ENCODE data around the gene SDHB. TPM values are rescaled to one million over a fixed set of nuclear protein-coding genes. Genes with fewer than 3 reads are reported as not detected.

SDHB gene
- total and polyA plus RNA-seq, 5 experiments from 2014 or later, result 56.1 to 149 (median 128) TPM

- ATAC-seq (no peak), DNase-seq (no peak)
- POLR2A ChIA-PET, result no interaction called here
- peaks cover 15 to 34% (median 21%) of the 10 kb centered on the region in 5 donors for H3K27me3 Mint-ChIP-seq
- peaks cover 8 to 13% (median 11%) of the 10 kb centered on the region in 4 donors for H3K4me1 Mint-ChIP-seq
- H3K27ac Mint-ChIP-seq, result no peak overlapping the region
- H3K9me3 Mint-ChIP-seq, result no peaks in the 10 kb centered on the region
- H3K4me3 Mint-ChIP-seq, result no peak overlapping the region
- peaks cover 0 to 37% (median 15%) of the 10 kb centered on the region in 3 donors for H3K36me3 Mint-ChIP-seq
These were observed 69.1 kb downstream of the SDHB start for GRCh38 chr1:16984717-16985116.

- Mint-ChIP-seq H3K27me3 (peaks cover 15 to 34% (median 21%) of the 10 kb centered on the region in 5 donors), H3K4me1 (peaks cover 10 to 13% (median 11%) of the 10 kb centered on the region in 4 donors), H3K9me3 (no peaks in the 10 kb centered on the region), H3K4me3 (no peak overlapping the region), H3K27ac (peak overlapping the region in 1 of 10 donors; percentile 44), H3K36me3 (peaks cover 0 to 28% (median 12%) of the 10 kb centered on the region in 3 donors)
- no peak for ATAC-seq
- DNase-seq, result no peak
- POLR2A ChIA-PET, result no interaction called here
These were observed 70.2 kb downstream of the SDHB start for GRCh38 chr1:16983649-16984048.

- H3K4me1 Mint-ChIP-seq, result peaks cover 10 to 13% (median 11%) of the 10 kb centered on the region in 4 donors
- POLR2A ChIA-PET, result interaction anchor here (0.7 kb wide), 1 partner anchor 1349 kb away, joined by 3 read pairs; no protein-coding TSS in a partner anchor
These were observed 70.9 kb downstream of the SDHB start for GRCh38 chr1:16982902-16983301.

GRCh38 chr1:16981269-16981849 is 72.5 kb downstream of the SDHB start:
- H3K27me3 Mint-ChIP-seq, result peaks cover 15 to 32% (median 21%) of the 10 kb centered on the region in 5 donors
- peak overlapping the region in 3 of 10 donors; percentile 28 to 87 (median 82) for H3K27ac Mint-ChIP-seq
- POLR2A ChIA-PET, result no interaction called here

More at GRCh38 chr1:16982902-16983301, 70.9 kb downstream of the SDHB start:
- Mint-ChIP-seq H3K36me3 (peaks cover 0 to 24% (median 9%) of the 10 kb centered on the region in 3 donors), H3K9me3 (no peaks in the 10 kb centered on the region), H3K27ac (no peak overlapping the region), H3K27me3 (peaks cover 15 to 33% (median 21%) of the 10 kb centered on the region in 5 donors), H3K4me3 (no peak overlapping the region)
- no peak for ATAC-seq
- no peak for DNase-seq

GRCh38 chr1:16980473-16981268 is 73.2 kb downstream of the SDHB start, which contains the start of gene MFAP2:
Gene MFAP2, minus strand, starts transcription at chr1:16980620. Its CDS starts 2,347 bp downstream, at chr1:16978273.
- Mint-ChIP-seq H3K36me3 (peaks cover 0 to 12% (median 4%) of the 10 kb centered on the region in 3 donors), H3K4me3 (peak within 1 kb of the TSS; percentile 64 to 93 (median 79)), H3K9me3 (no peaks in the 10 kb centered on the region), H3K27me3 (peaks cover 15 to 32% (median 21%) of the 10 kb centered on the region in 5 donors), H3K27ac (peak within 1 kb of the TSS in 4 of 10 donors; percentile 28 to 87 (median 58)), H3K4me1 (peaks cover 10 to 13% (median 11%) of the 10 kb centered on the region in 4 donors)
- POLR2A ChIA-PET, result interaction anchor here (0.6 kb wide), 1 partner anchor 24 kb away, joined by 3 read pairs; no protein-coding TSS in a partner anchor
- peak; percentile 39 to 44 for ATAC-seq
- DNase-seq, result no peak

More at GRCh38 chr1:16981269-16981849, 72.5 kb downstream of the SDHB start:
- ATAC-seq (no peak), DNase-seq (no peak)
- Mint-ChIP-seq H3K4me1 (peaks cover 10 to 13% (median 11%) of the 10 kb centered on the region in 4 donors), H3K36me3 (peaks cover 0 to 16% (median 7%) of the 10 kb centered on the region in 3 donors), H3K9me3 (no peaks in the 10 kb centered on the region), H3K4me3 (peak overlapping the region; percentile 55 to 93 (median 79))

GRCh38 chr1:16979475-16980327 is 74.1 kb downstream of the SDHB start:
- peaks cover 10 to 13% (median 11%) of the 10 kb centered on the region in 4 donors for H3K4me1 Mint-ChIP-seq
- H3K27me3 Mint-ChIP-seq, result peaks cover 15 to 32% (median 21%) of the 10 kb centered on the region in 5 donors
- H3K36me3 Mint-ChIP-seq, result peaks cover 0 to 5% (median 1%) of the 10 kb centered on the region in 3 donors
- H3K4me3 Mint-ChIP-seq, result peak overlapping the region in 8 of 10 donors; percentile 19 to 87 (median 38)
- DNase-seq (no peak), ATAC-seq (peak in 1 of 2 donors; percentile 17)
- POLR2A ChIA-PET, result interaction anchor here (0.6 kb wide), 1 partner anchor 25 kb away, joined by 3 read pairs; no protein-coding TSS in a partner anchor
- no peaks in the 10 kb centered on the region for H3K9me3 Mint-ChIP-seq
- H3K27ac Mint-ChIP-seq, result no peak overlapping the region

- ATAC-seq (no peak), DNase-seq (no peak)
- peaks cover 0 to 2% (median 0%) of the 10 kb centered on the region in 3 donors for H3K36me3 Mint-ChIP-seq
- no peaks in the 10 kb centered on the region for H3K9me3 Mint-ChIP-seq
- peaks cover 10 to 13% (median 11%) of the 10 kb centered on the region in 4 donors for H3K4me1 Mint-ChIP-seq
- POLR2A ChIA-PET, result no interaction called here
- peak overlapping the region in 1 of 10 donors; percentile 87 for H3K4me3 Mint-ChIP-seq
- H3K27ac Mint-ChIP-seq, result no peak overlapping the region
- H3K27me3 Mint-ChIP-seq, result peaks cover 15 to 27% (median 21%) of the 10 kb centered on the region in 5 donors
These were observed 75.0 kb downstream of the SDHB start for GRCh38 chr1:16978567-16979474.

GRCh38 chr1:16978139-16978538 is 75.7 kb downstream of the SDHB start:
- DNase-seq (no peak), ATAC-seq (no peak)
- H3K4me3 Mint-ChIP-seq, result peak overlapping the region in 1 of 10 donors; percentile 18
- H3K9me3 Mint-ChIP-seq, result no peaks in the 10 kb centered on the region
- peaks cover 10 to 20% (median 15%) of the 10 kb centered on the region in 5 donors for H3K27me3 Mint-ChIP-seq
- H3K36me3 Mint-ChIP-seq, result peaks cover 0 to 2% (median 0%) of the 10 kb centered on the region in 3 donors
- peaks cover 9 to 13% (median 11%) of the 10 kb centered on the region in 4 donors for H3K4me1 Mint-ChIP-seq
- POLR2A ChIA-PET, result no interaction called here
- H3K27ac Mint-ChIP-seq, result no peak overlapping the region

GRCh38 chr1:16977377-16977776 is 76.5 kb downstream of the SDHB start:
- Mint-ChIP-seq H3K4me1 (peaks cover 8 to 13% (median 11%) of the 10 kb centered on the region in 4 donors), H3K4me3 (no peak overlapping the region), H3K36me3 (peaks cover 0 to 2% (median 0%) of the 10 kb centered on the region in 3 donors), H3K27ac (peak overlapping the region in 2 of 10 donors; percentile 32 to 41), H3K27me3 (peaks cover 8 to 16% (median 11%) of the 10 kb centered on the region in 5 donors), H3K9me3 (no peaks in the 10 kb centered on the region)
- POLR2A ChIA-PET, result no interaction called here
- DNase-seq (no peak), ATAC-seq (no peak)

GRCh38 chr1:16976966-16977365 is 76.9 kb downstream of the SDHB start:
- DNase-seq (no peak), ATAC-seq (no peak)
- Mint-ChIP-seq H3K27ac (peak overlapping the region in 1 of 10 donors; percentile 43), H3K27me3 (peaks cover 8 to 14% (median 11%) of the 10 kb centered on the region in 5 donors), H3K4me3 (no peak overlapping the region), H3K9me3 (no peaks in the 10 kb centered on the region), H3K4me1 (peaks cover 8 to 13% (median 11%) of the 10 kb centered on the region in 4 donors), H3K36me3 (peaks cover 0 to 2% (median 0%) of the 10 kb centered on the region in 3 donors)
- POLR2A ChIA-PET, result no interaction called here

- peaks cover 2 to 5% (median 2%) of the 10 kb centered on the region in 5 donors for H3K27me3 Mint-ChIP-seq
- ATAC-seq, result no peak
- POLR2A ChIA-PET, result interaction anchor here (0.5 to 0.7 kb wide), 2 partner anchors 12 to 32 kb away, joined by 3 read pairs; no protein-coding TSS in a partner anchor
- no peak overlapping the region for H3K4me3 Mint-ChIP-seq
- peaks cover under 1 to 5% (median 3%) of the 10 kb centered on the region in 4 donors for H3K4me1 Mint-ChIP-seq
- no peaks in the 10 kb centered on the region for H3K9me3 Mint-ChIP-seq
- no peak for DNase-seq
- peaks cover 0 to under 1% (median 0%) of the 10 kb centered on the region in 3 donors for H3K36me3 Mint-ChIP-seq
- H3K27ac Mint-ChIP-seq, result peak overlapping the region in 3 of 10 donors; percentile 19 to 91 (median 60)
These were observed 78.0 kb downstream of the SDHB start for GRCh38 chr1:16975838-16976237.

Data from naive thymus-derived CD8-positive, alpha-beta T cell (primary cell).